GM21367 (cell line): ENCODE results near the gene SLC66A1.
"Not testable (repeated sequence)": the region's sequence is repeated elsewhere in the genome, so short reads cannot be mapped to it uniquely, and the experiment has no call there.

ENCODE experiments used
- ATAC-seq: cut with Tn5 transposase; IDR thresholded peaks from one replicate; pipeline ENCODE4 v1.9.1; 2021; ENCODE audit not compliant: unreplicated experiment

SLC66A1 gene

GRCh38 chr1:19304081-19304480 lies 8.0 kb upstream of the SLC66A1 start:
- ATAC-seq = not testable (repeated sequence)

GRCh38 chr1:19305880-19306279 lies 6.2 kb upstream of the SLC66A1 start:
- no peak for ATAC-seq

GRCh38 chr1:19306941-19307340 lies 5.2 kb upstream of the SLC66A1 start:
- ATAC-seq = no peak

DNA sequence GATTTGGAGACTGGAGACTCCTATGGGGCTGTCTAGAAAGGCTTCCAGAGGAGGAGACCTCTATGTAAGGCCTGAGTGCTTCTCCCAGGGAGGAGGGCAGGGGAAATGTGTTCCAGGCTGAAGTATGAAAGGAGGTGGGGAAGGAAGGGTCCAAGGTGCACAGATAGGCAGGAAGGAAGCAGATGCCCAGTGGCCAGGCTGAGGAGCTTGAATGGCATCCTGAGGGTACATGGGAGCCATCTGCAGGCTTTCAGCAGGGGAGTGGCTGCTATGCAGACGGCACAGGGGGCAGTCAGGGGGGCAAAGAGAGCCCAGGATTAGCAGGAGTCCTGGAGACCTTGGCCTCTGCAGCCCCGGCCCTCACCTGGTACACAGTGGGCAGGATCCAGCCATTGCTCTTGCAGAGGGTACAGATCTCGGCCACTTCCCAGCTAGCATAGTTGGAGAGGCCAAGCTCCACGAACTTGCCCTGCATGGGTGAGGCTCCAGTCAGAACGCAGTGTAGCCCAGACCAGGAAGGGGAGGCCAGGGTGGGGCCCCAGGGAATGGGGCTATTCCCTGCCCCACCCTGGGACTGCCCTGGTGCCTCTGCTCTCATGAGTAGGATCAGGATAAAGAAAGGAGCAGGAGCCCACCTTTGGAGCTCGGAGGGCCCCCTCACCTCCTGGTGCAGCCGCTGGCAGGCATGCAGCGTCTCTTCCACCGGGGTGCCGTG lies 4.2 kb upstream of the SLC66A1 start:
- no peak for ATAC-seq

DNA sequence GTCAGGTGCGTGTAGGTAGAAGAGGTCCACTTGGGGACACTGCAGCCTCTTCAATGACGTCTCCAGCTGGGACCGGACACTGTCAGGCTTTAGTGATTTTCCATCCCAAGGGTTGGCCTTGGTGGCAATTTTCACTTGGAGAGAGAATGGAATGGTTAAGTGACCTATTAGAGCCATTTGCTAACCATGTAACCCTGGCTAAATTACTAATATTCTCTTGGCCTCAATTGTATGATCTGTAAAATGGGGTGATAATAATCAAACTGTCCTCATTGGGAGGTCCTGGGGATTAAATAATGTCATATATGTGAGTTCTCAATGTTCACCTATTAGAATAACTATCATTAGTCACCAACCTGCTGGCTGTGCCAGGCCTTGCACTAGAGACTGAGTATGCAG lies 3.6 kb upstream of the SLC66A1 start:
- no peak for ATAC-seq

DNA sequence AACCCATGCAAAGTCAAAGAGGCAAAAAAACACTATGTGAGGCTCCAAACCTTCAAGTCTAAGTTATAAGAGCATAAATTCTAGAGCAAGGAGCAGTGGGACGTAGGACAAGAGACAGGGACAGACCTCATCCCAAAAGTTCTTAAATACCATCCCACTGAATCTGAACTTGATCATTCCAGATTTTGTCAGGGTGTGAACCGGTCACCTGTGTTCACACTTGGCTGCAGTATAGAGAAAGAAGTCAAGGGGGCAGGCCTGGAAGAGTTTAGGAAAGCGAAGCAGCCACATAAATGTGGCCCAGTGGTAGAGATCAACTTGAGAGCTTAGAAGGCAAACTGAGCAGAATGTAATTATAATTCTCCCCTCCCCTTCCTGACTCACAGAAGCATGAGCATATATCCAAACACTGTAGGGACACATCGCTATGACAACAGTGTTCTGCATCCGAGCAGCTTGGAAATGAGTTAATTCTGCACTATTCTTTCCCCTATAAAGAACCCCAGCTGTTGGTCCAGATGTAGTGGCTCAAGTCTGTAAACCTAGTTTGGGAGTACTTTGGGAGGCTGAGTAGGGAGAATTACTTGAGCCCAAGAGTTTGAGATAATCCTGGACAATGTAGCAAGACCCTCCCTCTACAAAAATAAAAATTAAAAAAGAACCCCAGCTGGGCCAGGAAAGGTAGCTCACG lies 2.9 kb upstream of the SLC66A1 start:
- no peak for ATAC-seq

GRCh38 chr1:19310061-19310460 lies 2.1 kb upstream of the SLC66A1 start:
- ATAC-seq = no peak

- ATAC-seq = no peak
Observed at GRCh38 chr1:19310720-19311502, 1.2 kb upstream of the SLC66A1 start.

GRCh38 chr1:19311503-19311930 lies 609 bp upstream of the SLC66A1 start:
- no peak for ATAC-seq

GRCh38 chr1:19312782-19313635 lies 883 bp downstream of the SLC66A1 start:
- ATAC-seq = peak; percentile 4

GRCh38 chr1:19313636-19313959 lies 1.5 kb downstream of the SLC66A1 start:
- ATAC-seq = no peak

DNA sequence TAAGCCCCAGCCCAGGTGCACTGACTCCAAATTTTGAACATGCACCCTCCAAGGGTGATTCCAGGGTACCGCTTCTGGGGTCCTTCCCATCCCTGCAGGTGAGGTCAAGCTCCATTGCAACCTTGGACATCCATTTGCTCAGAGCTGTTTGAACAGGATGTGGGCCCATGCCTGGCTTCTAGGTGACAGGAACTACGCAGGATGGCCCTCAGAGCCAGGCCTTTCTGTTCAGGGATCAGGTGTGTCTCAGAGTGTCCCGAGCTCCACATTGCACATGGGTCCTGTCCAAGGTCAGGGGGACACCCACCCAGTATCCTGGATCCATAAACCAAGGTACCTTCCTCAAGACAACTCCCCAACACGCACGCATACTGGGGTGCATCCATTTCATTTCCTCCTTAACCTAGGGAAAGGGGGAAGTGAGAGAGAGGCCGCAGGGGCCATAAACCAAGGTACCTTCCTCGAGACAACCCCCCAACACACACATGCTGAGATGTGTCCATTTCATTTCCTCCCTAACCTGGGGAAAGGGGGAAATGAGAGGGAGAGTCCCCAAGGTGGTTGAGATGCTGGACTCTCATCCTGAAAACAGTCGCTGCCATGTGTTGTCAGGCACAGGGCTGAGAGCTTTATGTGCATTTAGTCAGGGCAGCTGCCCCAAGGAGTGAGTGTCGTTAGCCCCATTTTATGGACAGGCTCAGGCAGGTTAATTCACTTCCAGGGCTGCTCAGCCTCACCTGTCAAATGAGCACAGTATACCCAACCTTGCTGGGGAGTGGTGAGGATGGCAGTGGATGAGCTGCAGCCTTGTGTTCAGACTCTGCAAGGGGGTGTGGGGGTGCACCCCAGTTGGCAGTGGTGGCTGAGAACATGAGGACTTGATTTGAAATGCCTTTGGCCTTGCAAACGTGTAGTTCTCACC lies 2.1 kb downstream of the SLC66A1 start:
- ATAC-seq = no peak

- ATAC-seq = no peak
Observed at GRCh38 chr1:19315378-19316198, 3.5 kb downstream of the SLC66A1 start.

GRCh38 chr1:19317126-19317910 lies 5.2 kb downstream of the SLC66A1 start:
- no peak for ATAC-seq

DNA sequence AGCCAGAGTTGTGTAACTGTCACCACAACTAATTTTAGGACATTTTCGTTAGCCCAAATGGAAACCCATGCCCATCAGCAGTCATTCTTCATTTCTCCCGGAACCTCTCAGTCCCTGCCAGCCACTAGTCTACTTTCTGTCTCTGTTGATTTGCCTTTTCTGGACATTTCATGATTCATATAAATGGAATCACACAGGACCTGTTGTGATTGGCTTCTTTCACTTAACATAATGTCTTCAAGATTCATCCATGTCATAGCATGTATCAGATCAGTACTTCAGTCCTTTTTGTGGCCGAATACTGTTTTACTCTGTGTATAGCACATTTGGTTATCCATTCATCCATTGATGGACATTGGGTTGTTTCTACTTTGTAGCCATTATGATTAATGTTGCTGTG lies 7.1 kb downstream of the SLC66A1 start:
- ATAC-seq = no peak

GRCh38 chr1:19321071-19321470 lies 8.9 kb downstream of the SLC66A1 start:
- ATAC-seq = no peak

GRCh38 chr1:19322481-19322880 lies 10.4 kb downstream of the SLC66A1 start:
- ATAC-seq = no peak

- no peak for ATAC-seq
Observed at GRCh38 chr1:19323987-19324664, 12.0 kb downstream of the SLC66A1 start.
